ENCODE measurements around the gene PHOSPHO1.

- TF ChIP-seq CTCF (IDR thresholded peaks at IDR 0.05) = no peak
- TF ChIP-seq POLR2A (IDR thresholded peaks at IDR 0.05) = peak; percentile 17
- peak; percentile 44 for TF ChIP-seq POLR2AphosphoS5 (IDR thresholded peaks at IDR 0.05)
Observed at GRCh38 chr17:49193513-49194296, 36.9 kb downstream of the PHOSPHO1 start.

Data from prostate gland (tissue), 2 donors.